OCI-LY3 (cell line): Measurements from ENCODE around the gene EPG5.

Experiments
- CTCF ChIP-seq: fragments of 200-600, 300-600 bp; sonication (generic); IDR thresholded peaks from 2 replicates; pipeline ENCODE4 v1.5.1; 2014; ENCODE audit warnings: antibody characterized with exemption, low read length, low read depth
- EZH2phosphoT487 ChIP-seq: fragments of 200-600 bp; shearing (Covaris generic); IDR thresholded peaks from 2 replicates; pipeline ENCODE4 v1.6.1; 2018; ENCODE audit warnings: antibody characterized with exemption, mixed run types, low read depth

DNA sequence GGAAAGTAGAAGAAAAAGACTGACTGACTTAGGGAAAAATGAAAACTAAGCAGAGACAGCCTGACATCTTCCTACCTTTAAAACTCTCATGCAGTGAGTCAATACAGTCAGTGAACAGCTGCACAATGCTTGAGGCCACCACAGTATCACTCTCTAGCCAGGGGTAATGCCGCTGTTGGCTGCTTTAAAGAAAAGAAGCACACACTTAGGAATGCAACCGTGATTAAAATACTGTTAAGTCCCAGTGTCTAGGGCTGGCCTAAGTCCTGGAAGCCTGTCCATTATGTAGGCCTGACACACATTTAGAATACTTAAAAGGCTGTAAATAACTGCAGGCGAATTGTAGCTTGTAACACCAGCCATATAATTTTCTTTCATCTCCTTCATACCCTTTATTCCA lies 91.0 kb downstream of the EPG5 start:
- TF ChIP-seq CTCF (no peak), EZH2phosphoT487 (no peak)
